Central memory CD4-positive, alpha-beta T cell (primary cell): Measurements from ENCODE around the gene RAD51D.
"Not testable (repeated sequence)": the region's sequence is repeated elsewhere in the genome, so short reads cannot be mapped to it uniquely, and the experiment has no call there.

Source experiments
- DNase-seq: peaks from one replicate; pipeline ENCODE4 v3.0.0; 2022

RAD51D gene

DNA sequence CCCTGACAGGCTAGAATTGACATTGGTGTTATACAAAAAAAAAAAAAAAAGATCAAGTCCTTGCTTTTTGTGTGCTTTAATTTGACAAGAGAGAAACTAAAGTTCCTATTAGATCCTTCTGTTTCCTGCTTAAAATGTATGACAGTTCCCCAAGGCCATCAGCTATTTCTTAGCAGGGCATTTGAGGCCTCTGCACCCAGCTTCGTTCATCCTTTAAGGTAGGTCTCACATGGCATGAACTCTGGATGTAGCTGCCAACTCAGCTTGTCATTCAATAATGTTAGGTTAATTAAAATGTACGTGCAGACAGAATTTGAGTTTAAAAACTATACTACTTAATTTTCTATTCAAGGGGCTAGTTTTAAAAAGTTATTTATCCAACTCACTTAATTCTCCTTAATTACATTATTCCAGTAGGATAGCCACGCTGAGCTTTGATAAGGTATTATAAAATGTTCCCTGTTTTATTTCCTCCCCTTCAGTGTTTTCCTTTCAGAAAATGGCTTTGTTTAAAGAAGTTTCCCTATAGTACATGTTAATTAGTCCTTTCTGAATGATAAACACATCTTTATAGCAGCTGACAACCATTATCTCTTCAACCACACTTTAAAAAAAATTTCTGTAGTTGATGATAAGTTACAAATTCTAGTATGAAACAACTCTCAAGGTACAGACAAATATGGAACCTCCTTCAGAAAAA is 55.0 kb downstream of the RAD51D start:
- no peak for DNase-seq

DNA sequence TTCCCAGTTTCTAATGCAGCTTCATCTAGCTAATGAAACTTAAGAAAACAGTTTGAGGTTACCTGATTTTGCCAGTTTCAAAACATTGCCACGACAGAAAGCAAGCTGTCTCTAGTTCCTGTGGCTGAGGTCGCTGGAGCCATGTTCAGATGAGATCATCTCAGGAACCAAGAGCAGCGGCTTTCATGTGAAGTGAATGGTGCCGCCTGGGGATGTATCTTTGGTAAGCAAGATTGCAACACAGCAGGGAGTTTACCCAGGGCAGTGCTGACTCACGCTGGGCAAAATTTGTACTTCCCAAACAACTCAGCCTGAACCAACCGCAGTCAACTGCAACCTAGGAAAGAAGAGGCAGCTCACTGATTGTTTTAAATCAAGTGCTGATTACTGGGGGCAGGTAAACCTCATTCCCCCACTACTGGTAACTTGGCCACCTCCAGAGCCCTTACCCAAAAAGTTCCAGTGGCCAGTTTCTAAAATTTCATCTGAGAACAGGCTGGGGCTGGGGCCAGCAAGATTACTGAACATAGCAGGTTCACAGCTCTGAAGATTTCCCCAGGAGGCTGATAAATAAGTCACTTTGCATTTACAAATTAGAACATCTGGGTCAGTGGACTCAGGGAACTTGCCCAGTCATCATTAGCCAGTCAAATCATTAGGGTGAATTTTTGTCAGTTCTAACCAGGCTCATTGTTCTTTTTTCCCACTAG is 56.0 kb downstream of the RAD51D start, which contains the start of gene RFFL:
RFFL (minus strand) TSS at position 194 of the 710 bp plus-strand sequence. CDS start 37,154 bp downstream, outside the sequence.
- DNase-seq: peak; percentile 85

DNA sequence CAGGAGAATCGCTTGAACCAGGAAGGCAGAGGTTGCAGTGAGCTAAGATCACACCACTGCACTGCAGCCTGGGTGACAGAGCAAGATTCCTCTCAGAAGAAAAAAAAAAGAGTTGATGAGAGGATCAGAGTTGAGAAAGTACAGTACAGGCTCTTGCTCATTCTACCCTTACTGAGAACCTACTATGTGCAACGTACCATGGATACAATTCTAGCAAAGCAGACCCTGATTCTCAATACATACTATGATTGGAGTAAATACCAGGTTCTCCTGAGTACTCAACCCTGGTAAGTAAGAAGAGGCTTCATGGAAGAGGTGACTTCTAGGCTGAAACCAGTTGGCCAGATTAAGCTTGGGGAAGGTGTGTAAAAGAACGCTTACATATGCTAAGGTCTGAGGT is 57.4 kb downstream of the RAD51D start:
- DNase-seq: no peak

DNA sequence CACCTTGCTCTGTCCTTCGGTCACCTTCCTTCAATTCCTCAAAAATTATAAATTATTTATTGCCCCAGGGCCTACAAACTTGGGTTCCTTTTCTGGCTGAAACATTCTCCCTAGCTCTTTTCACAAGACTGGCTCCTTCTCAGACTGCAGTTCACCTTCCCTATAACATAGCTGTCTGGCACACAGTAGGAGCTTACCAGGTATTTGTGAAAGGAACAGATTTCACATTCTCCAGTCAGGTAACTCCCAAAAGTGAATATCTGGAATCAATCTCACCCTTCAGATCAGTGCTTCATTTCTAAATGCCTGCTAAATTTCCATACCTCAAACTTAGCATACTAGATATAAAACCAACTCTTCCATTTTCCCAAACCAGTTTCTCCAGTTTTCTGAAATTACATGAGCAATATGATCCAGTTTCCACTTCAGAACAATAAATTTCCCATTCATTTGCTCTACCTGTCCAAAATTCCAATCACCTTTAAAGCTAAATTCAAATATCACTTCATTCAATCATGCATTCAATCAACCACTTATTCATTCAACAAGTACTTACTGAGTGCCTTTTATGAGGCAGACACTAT is 62.2 kb downstream of the RAD51D start:
- DNase-seq: no peak

DNA sequence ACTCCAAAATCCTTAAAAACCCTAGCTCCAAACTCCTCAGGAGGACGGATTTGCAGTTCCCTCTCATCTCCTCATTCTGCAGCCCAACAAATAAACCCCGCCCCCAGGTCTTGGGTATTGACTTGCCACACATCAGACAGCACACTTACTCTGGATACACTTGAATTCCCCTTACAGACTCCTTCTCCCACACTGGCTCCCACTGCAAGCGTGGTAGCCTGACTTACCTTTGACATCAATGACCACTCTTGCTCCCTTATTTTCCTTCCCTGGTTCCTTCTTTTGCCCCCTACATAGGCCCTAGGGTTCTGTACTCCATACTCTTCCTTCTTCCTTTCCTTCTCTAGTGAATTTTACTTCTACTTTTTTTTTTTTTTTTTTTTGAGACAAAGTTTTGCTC is 63.6 kb downstream of the RAD51D start:
- DNase-seq: no peak

DNA sequence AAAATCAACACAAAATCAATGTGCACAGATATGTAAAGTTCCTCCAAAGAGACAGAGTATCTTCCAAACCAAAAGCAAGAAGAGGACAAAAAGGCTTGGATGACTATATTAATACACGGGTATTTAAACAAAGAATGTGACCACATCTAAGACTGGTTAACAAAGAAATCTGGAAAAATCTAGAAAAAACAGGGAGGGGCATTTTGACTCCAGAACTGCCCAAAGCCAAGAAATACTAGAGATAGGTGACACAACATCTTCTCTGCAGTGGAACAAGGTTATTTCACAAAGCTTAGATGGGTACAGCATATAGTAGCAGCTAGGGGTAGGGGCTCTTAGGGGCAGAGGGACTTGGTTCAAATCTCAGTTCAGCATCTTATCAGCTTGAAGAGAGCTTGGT is 66.5 kb downstream of the RAD51D start:
- DNase-seq: no peak

DNA sequence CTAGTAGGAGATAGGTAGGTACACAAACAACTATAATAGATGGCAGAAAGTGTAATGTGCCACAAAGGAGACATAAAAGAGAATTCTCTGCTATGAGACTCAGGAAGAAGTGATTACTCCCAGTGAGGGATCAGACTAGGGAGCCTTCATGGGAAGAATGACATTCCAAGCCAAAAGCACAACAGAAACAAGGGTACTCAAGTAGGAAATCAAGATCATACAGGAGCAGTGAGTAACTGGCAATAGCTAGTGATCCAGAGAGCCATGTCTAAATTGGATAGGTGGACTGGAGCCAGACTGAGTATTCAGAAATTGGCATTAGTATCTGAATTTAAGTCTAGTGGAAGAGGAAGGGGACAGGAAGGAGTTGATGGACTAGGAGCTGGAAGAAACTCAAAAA is 66.9 kb downstream of the RAD51D start:
- no peak for DNase-seq

DNA sequence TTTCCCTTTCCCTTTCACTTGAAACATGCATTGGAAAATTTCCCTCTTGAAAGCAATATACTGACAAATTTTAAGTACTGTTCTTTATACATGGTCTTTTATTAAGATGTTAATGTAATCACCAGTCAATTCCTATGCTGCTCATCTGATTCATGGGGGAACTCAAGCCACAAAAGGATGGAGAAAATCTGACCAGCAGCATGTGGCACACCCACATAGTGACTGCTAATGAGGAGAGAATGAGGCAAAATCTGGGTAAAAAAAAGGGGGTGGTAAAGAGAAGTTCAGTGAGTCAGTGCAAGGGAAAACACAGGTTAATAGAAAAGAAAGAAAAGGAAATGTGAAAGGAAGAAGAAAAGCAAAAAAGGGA is 67.4 kb downstream of the RAD51D start:
- no peak for DNase-seq

DNA sequence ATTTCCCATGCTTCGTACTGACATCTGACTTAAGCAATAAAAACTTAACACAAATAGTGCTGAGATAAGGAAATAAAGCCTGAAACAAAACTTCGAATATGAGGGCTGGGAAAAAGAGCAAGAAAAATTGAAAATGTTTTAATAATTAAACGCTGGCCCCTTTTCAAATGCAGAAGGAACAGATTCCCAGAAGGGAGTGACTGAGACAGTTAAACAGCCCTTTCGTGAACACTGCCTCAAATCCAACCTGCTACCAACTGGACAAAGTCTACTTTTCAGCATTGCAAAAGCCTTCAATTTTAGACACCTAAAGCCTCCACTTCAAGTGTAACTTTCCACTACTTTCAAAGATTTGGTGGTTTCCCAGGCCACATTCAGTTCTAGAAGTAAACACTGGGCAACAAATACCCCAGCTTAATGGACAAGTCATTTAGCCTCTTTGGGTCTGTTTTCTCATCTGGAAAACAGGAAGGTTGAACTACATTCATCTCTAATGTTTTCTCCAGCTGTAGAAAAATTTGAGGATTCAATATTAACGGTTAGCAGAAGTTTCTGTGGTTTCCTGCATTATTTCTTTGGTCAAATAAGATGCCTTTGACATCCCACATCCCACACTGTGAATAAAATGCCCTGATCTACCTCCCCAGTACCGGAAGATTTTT is 68.0 kb downstream of the RAD51D start:
- no peak for DNase-seq

DNA sequence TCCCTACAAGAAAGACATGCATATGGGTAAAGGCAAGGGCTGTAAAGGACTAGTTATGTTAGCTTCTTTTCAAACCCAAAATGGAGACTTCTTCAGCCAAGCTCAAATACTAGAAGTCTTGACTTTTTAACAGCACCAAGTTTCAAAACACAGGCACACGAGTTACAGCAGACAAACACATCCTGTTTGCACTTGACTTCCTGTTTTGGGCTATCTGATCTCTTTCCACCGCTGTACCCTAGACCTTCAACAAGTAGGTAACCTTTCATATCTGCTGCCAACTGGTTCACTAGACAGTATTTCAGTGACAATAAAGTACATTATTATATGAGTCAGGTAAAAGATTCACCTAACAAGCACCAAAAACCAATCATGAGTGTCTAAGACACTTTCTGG is 68.5 kb downstream of the RAD51D start:
- DNase-seq: peak; percentile 79

DNA sequence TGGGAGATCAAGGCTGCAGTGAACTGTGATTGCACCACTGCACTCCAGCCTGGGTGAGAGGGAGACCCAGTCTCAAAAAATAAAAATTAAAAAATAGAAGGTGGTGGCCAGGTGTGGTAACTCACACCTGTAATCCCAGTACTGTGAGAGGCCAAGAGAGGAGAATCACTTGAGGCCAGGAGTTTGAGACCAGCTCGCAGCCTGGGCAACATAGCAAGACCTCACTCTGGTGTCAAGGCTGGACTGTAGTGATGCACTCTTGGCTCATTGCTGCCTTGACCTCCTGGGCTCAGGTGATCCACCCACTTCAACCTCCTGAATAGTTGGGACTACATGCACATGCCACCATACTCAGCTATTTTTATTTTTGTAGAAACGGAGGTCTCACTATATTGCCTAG is 69.5 kb downstream of the RAD51D start:
- no peak for DNase-seq

DNA sequence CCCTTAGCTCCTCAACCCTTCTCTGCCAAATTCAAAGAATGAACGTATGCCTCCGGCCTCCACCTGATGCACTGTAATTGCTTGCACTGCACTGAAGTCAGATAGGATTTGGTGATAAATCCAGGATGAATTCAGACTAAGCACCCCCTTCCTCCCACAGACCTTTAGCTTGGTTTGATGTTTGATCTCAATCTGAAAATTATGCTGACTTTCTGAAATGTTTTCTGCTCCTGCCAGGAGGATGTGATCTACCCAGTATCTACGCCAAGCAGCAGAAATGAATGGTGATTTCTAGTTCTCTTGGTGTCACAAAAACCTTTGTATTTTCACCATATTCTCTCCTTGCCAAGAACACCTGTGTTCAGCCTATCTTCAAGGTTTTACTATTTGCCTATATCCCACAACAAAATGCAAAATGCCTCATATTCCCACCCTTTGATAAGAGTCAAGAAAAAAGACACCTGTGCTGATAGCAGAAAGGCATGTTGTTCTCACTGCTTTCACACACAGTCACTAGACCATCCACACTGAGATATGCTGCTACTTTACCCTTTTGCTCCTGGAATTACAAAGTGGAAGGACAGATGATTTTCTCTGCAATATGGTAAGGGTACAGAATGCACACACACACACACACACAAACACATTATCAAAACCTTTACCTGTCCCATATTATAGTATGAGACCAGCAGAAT is 70.8 kb downstream of the RAD51D start:
- DNase-seq: no peak

DNA sequence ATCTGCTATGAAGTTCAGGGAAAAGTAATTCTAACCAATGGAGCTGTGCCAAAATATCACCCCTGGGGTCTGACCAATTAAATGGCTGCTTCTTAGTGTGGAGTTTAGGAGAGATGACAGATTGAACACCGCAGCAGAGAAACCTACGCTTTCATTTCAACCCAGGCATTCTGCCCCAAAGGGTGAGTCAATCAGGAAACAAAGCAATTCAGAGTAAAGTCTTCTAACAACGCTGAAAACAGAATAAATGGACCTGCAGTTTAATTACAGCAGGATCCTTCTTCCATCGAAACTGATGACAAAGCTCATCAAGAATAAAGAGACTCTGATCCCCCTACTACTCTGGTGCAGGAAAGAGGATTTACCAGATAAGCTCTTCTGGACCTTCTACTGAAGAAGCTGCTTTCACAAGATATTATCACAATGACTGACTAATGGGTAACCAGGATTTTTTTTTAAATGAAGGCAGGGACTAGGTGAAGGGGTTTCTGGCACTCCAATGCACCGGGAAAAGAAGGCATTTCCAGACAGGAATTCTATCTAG is 72.8 kb downstream of the RAD51D start:
- peak; percentile 70 for DNase-seq

DNA sequence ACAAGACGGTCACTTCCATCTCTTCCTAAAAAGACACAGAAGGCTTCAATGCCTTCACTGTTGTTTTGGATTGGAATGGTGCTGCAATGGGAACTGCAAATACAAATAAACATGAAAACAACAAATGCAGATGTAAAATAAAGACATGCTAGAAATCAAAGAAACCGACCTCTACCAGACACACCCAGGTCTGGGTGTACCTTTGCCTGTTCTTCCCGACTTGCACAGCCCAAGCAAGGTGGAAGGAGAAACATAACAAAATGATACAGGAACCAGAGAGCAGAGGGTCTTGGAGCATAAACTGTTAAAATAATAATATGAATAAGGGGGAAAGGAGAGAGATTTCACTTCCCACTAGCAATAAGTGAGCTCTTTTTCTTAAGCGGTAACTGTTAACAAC is 73.4 kb downstream of the RAD51D start:
- DNase-seq: no peak

DNA sequence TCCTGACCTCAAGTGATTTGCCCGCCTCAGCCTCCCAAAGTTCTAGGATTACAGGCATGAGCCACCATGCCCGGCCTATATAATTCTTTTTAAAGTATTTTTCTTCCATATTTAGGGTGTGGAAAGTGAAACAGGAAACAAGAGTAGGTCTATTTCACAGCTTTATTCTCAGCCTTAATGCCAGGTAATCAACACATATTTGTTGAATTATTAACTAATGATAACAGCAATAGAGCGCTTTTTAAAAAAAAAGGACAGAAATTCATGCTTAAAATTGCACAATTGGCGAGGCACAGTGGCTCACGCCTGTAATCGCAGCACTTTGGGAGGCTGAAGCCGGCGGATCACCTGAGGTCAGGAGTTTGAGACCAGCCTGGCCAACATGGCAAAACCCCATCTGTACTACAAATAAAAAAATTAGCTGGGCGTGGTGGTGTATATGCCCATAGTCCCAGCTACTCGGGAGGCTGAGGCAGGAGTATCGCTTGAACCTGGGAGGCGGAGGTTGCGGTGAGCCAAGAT is 74.1 kb downstream of the RAD51D start:
- DNase-seq: not testable (repeated sequence)

DNA sequence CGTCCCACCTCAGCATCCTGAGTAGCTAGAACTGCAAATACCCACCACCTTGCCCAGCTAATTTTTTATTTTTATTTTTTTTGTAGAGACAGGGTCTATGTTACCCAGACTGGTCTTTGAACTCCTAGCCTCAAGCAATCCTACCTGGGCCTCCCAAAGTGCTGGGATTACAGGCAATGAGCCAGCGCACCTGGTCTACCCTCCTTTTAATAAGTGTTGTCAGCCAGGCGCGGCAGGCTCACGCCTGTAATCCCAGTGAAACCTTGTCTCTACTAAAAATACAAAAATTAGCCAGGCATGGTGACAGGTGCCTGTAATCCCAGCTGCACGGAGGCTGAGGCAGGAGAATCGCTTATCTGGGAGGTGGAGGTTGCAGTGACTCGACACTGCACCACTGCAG is 75.5 kb downstream of the RAD51D start:
- DNase-seq: no peak
